Measurements from ENCODE around the gene TRAPPC14.
A peak's percentile ranks its signal among the peaks of the same experiment; 100 is the strongest.

The TRAPPC14 gene

GRCh38 chr7:100119970-100120732 is 38.4 kb downstream of the TRAPPC14 start:
- TF ChIP-seq CTCF (IDR thresholded peaks at IDR 0.05; ENCODE audit: insufficient read depth, low read depth, low read length, missing control alignments): no peak
- peak overlapping the region; percentile 90 for H3K4me3 ChIP-seq (ENCODE audit: low read length)
- DNase-seq (ENCODE audit: low read depth): peak; percentile 42

DNA sequence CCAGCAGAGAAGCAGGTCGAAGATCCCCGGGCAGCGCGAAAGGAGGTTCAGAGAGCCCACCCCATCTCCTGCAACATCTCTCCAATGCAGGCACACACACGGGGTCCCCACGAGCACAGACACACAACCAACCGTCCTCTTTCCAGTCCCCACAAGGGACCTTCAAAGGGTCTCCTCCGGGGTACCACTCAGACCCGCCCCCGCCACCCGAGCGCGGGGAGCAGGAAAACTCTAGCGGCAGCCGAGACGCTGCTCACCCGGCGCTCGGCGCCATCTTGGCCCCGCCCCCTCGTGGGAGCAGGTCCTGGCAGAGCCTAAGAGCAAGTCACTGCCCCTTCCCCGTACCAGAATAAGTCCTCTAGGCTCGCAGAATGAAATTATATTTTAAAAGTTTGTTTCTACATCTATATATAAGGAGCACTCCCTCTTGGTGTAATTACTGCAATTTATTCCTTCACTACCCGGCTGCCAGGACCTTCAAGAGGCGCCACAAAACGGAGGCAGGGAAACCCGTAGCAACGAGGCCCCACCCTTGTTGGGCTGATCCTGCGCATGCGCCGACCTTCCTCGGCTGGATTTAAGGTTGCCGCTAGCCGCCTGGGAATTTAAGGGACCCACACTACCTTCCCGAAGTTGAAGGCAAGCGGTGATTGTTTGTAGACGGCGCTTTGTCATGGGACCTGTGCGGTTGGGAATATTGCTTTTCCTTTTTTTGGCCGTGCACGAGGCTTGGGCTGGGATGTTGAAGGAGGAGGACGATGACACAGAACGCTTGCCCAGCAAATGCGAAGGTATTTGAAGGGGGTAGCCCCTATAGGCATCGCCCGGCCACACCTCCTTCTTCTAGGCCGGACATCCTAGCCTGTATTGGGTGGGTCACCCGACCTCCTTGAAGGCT is 39.2 kb downstream of the TRAPPC14 start, which contains the start of the genes CNPY4 and TAF6:
CNPY4 (plus strand) TSS at position 563 of the 898 bp plus-strand sequence; CDS start at position 674, 111 bp downstream.
TAF6 (minus strand) TSS at position 287 of the 898 bp plus-strand sequence. CDS start 5,149 bp downstream, outside the sequence.
- peak; percentile 96 for DNase-seq (ENCODE audit: low read depth)
- TF ChIP-seq CTCF (IDR thresholded peaks at IDR 0.05; ENCODE audit: insufficient read depth, low read depth, low read length, missing control alignments): peak; percentile 12
- peak within 1 kb of the TSS; percentile 90 for H3K4me3 ChIP-seq (ENCODE audit: low read length)

DNA sequence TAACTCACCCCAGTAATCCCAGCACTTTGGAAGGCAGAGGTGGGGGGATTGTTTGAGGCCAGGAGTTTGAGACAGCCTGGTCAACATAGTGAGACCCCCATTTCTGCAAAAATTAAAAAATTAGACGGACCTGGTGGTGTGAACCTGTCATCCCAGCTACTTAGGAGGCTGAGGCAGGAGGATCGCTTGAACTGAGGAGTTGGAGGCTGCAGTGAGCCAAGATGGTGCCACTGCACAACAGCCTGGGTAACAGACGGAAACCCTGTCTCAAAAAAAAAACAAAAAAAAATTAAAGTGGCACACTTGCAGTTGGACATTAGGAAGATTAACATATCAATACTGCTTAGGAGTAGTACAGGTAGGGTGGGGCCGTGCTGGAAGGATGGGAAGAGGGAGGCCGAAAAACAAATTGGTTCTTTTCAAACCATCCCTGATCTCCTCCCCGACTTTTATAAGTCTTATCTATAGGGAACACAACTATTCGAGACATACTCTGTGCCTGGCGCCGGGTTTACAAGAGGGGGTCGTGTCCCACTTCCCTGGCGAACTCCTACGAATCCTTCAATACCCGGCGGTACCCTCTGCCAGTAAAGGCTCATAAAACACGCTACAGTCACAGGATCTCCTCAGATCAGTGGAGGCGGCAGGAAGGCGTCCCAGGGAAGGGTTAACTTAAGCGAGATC is 40.0 kb downstream of the TRAPPC14 start:
- H3K4me3 ChIP-seq (ENCODE audit: low read length): peak overlapping the region; percentile 90
- no peak for DNase-seq (ENCODE audit: low read depth)
- TF ChIP-seq CTCF (IDR thresholded peaks at IDR 0.05; ENCODE audit: insufficient read depth, low read depth, low read length, missing control alignments): no peak

DNA sequence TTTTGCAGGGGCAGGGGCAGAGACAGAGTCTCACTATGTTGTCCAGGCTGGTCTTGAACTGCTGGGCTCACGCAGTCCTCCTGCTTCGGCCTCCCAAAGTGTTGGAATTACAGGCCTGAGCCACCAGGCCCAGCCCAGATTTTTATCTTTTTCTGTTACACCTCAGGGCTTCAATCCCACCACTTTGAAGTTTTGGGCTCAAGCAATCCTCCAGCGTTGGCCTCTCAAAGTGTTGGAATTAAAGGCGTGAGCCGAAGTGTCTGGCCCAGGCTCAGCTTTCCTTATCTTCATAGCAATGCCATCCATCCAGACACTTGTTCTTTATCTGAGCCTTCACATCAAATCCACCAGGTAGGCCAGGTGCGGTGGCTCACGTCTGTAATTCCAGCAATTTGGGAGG is 43.5 kb downstream of the TRAPPC14 start:
- no peak for TF ChIP-seq CTCF (IDR thresholded peaks at IDR 0.05; ENCODE audit: insufficient read depth, low read depth, low read length, missing control alignments)
- no peak for DNase-seq (ENCODE audit: low read depth)
- H3K4me3 ChIP-seq (ENCODE audit: low read length): no peak overlapping the region

DNA sequence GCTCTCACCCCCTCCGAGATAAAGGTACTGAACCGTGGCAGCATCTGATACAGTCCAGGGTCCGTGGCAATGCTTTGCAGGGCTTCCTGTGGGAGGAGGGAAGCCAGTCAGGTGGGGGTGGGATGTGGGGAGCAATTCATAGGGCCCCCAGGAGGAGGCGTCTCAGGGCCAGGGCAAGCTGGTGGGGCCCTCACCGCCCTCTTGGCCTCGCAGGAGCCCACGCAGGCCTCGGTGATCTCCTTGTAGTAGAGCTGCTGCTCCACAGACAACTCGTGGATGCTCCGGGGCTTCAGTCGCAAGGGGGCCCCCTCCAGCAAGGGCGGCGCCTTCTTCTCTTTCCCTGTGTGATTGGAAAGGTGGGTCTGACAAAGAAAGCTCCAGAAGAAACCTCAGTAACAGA is 46.6 kb downstream of the TRAPPC14 start:
- no peak for TF ChIP-seq CTCF (IDR thresholded peaks at IDR 0.05; ENCODE audit: insufficient read depth, low read depth, low read length, missing control alignments)
- H3K4me3 ChIP-seq (ENCODE audit: low read length): no peak overlapping the region
- DNase-seq (ENCODE audit: low read depth): no peak

GRCh38 chr7:100111156-100111555 is 47.4 kb downstream of the TRAPPC14 start:
- DNase-seq (ENCODE audit: low read depth): no peak
- H3K4me3 ChIP-seq (ENCODE audit: low read length): no peak overlapping the region
- no peak for TF ChIP-seq CTCF (IDR thresholded peaks at IDR 0.05; ENCODE audit: insufficient read depth, low read depth, low read length, missing control alignments)
